ENCODE results near the gene PDE4D.

Gene PDE4D

GRCh38 chr5:59016925-59017324, 876.6 kb downstream of the PDE4D start:
- no peak overlapping the region for H3K27ac ChIP-seq (ENCODE audit: low read length)
- H3K4me3 ChIP-seq (ENCODE audit: low read length), result no peak overlapping the region
- peaks cover 7% of the 10 kb centered on the region for H3K4me1 ChIP-seq (ENCODE audit: insufficient read depth, low read length)
- H3K9ac ChIP-seq (ENCODE audit: low read depth, low read length), result no peak overlapping the region
- no peaks in the 10 kb centered on the region for H3K27me3 ChIP-seq (ENCODE audit: insufficient read depth, low read length)
- H3K9me3 ChIP-seq (ENCODE audit: insufficient read depth, low read depth, low read length), result no peaks in the 10 kb centered on the region
- H3K36me3 ChIP-seq (ENCODE audit: insufficient read depth, low read depth, low read length), result no peaks in the 10 kb centered on the region

- H3K4me3 ChIP-seq (ENCODE audit: low read length), result no peak overlapping the region
- H3K9me3 ChIP-seq (ENCODE audit: insufficient read depth, low read depth, low read length), result no peaks in the 10 kb centered on the region
- peaks cover 8% of the 10 kb centered on the region; the same call in 1 of the 2 replicates for H3K4me1 ChIP-seq (ENCODE audit: insufficient read depth, low read length)
- H3K9ac ChIP-seq (ENCODE audit: low read depth, low read length), result no peak overlapping the region
- H3K27me3 ChIP-seq (ENCODE audit: insufficient read depth, low read length), result no peaks in the 10 kb centered on the region
- no peaks in the 10 kb centered on the region for H3K36me3 ChIP-seq (ENCODE audit: insufficient read depth, low read depth, low read length)
- H3K27ac ChIP-seq (ENCODE audit: low read length), result no peak overlapping the region
Measured at GRCh38 chr5:59008816-59009473, 884.6 kb downstream of the PDE4D start.

- Histone ChIP-seq H3K9ac (ENCODE audit: low read depth, low read length) (no peak overlapping the region), H3K4me3 (ENCODE audit: low read length) (no peak overlapping the region), H3K27me3 (ENCODE audit: insufficient read depth, low read length) (no peaks in the 10 kb centered on the region), H3K4me1 (ENCODE audit: insufficient read depth, low read length) (peaks cover 18% of the 10 kb centered on the region), H3K27ac (ENCODE audit: low read length) (no peak overlapping the region), H3K9me3 (ENCODE audit: insufficient read depth, low read depth, low read length) (no peaks in the 10 kb centered on the region), H3K36me3 (ENCODE audit: insufficient read depth, low read depth, low read length) (no peaks in the 10 kb centered on the region)
Measured at GRCh38 chr5:59007460-59008063, 886.0 kb downstream of the PDE4D start.

GRCh38 chr5:59005934-59006701, 887.4 kb downstream of the PDE4D start:
- H3K4me1 ChIP-seq (ENCODE audit: insufficient read depth, low read length), result peaks cover 18% of the 10 kb centered on the region

GRCh38 chr5:59003641-59004040, 889.9 kb downstream of the PDE4D start:
- Histone ChIP-seq H3K36me3 (ENCODE audit: insufficient read depth, low read depth, low read length) (no peaks in the 10 kb centered on the region), H3K27me3 (ENCODE audit: insufficient read depth, low read length) (no peaks in the 10 kb centered on the region), H3K4me1 (ENCODE audit: insufficient read depth, low read length) (peaks cover 20% of the 10 kb centered on the region), H3K9me3 (ENCODE audit: insufficient read depth, low read depth, low read length) (no peaks in the 10 kb centered on the region), H3K27ac (ENCODE audit: low read length) (no peak overlapping the region), H3K4me3 (ENCODE audit: low read length) (no peak overlapping the region; the same call in 1 of the 2 replicates), H3K9ac (ENCODE audit: low read depth, low read length) (peak overlapping the region; percentile 48; the same call in 1 of the 2 replicates)

More at GRCh38 chr5:59005934-59006701, 887.4 kb downstream of the PDE4D start:
- Histone ChIP-seq H3K9me3 (ENCODE audit: insufficient read depth, low read depth, low read length) (no peaks in the 10 kb centered on the region), H3K9ac (ENCODE audit: low read depth, low read length) (no peak overlapping the region), H3K27ac (ENCODE audit: low read length) (no peak overlapping the region), H3K36me3 (ENCODE audit: insufficient read depth, low read depth, low read length) (no peaks in the 10 kb centered on the region), H3K4me3 (ENCODE audit: low read length) (no peak overlapping the region), H3K27me3 (ENCODE audit: insufficient read depth, low read length) (no peaks in the 10 kb centered on the region)

- no peaks in the 10 kb centered on the region for H3K27me3 ChIP-seq (ENCODE audit: insufficient read depth, low read length)
- H3K9ac ChIP-seq (ENCODE audit: low read depth, low read length), result peak overlapping the region; percentile 48; the same call in 1 of the 2 replicates
- no peaks in the 10 kb centered on the region for H3K36me3 ChIP-seq (ENCODE audit: insufficient read depth, low read depth, low read length)
- H3K9me3 ChIP-seq (ENCODE audit: insufficient read depth, low read depth, low read length), result no peaks in the 10 kb centered on the region
- H3K4me1 ChIP-seq (ENCODE audit: insufficient read depth, low read length), result peaks cover 20% of the 10 kb centered on the region
- H3K4me3 ChIP-seq (ENCODE audit: low read length), result no peak overlapping the region; the same call in 1 of the 2 replicates
- no peak overlapping the region for H3K27ac ChIP-seq (ENCODE audit: low read length)
Measured at GRCh38 chr5:59003124-59003523, 890.4 kb downstream of the PDE4D start.

GRCh38 chr5:59002162-59002825, 891.2 kb downstream of the PDE4D start:
- Histone ChIP-seq H3K4me1 (ENCODE audit: insufficient read depth, low read length) (peaks cover 20% of the 10 kb centered on the region), H3K4me3 (ENCODE audit: low read length) (no peak overlapping the region)

GRCh38 chr5:59001716-59002115, 891.8 kb downstream of the PDE4D start:
- H3K4me1 ChIP-seq (ENCODE audit: insufficient read depth, low read length), result peaks cover 20% of the 10 kb centered on the region
- no peak overlapping the region for H3K9ac ChIP-seq (ENCODE audit: low read depth, low read length)
- no peaks in the 10 kb centered on the region for H3K36me3 ChIP-seq (ENCODE audit: insufficient read depth, low read depth, low read length)
- H3K27me3 ChIP-seq (ENCODE audit: insufficient read depth, low read length), result no peaks in the 10 kb centered on the region
- no peaks in the 10 kb centered on the region for H3K9me3 ChIP-seq (ENCODE audit: insufficient read depth, low read depth, low read length)
- H3K4me3 ChIP-seq (ENCODE audit: low read length), result no peak overlapping the region
- no peak overlapping the region for H3K27ac ChIP-seq (ENCODE audit: low read length)

More at GRCh38 chr5:59002162-59002825, 891.2 kb downstream of the PDE4D start:
- Histone ChIP-seq H3K27ac (ENCODE audit: low read length) (no peak overlapping the region), H3K27me3 (ENCODE audit: insufficient read depth, low read length) (no peaks in the 10 kb centered on the region), H3K36me3 (ENCODE audit: insufficient read depth, low read depth, low read length) (no peaks in the 10 kb centered on the region), H3K9ac (ENCODE audit: low read depth, low read length) (no peak overlapping the region), H3K9me3 (ENCODE audit: insufficient read depth, low read depth, low read length) (no peaks in the 10 kb centered on the region)

- H3K36me3 ChIP-seq (ENCODE audit: insufficient read depth, low read depth, low read length), result no peaks in the 10 kb centered on the region
- H3K27me3 ChIP-seq (ENCODE audit: insufficient read depth, low read length), result no peaks in the 10 kb centered on the region
- H3K4me1 ChIP-seq (ENCODE audit: insufficient read depth, low read length), result peaks cover 20% of the 10 kb centered on the region
- no peak overlapping the region for H3K27ac ChIP-seq (ENCODE audit: low read length)
- no peak overlapping the region for H3K9ac ChIP-seq (ENCODE audit: low read depth, low read length)
- H3K4me3 ChIP-seq (ENCODE audit: low read length), result no peak overlapping the region
- H3K9me3 ChIP-seq (ENCODE audit: insufficient read depth, low read depth, low read length), result no peaks in the 10 kb centered on the region
Measured at GRCh38 chr5:59001154-59001553, 892.4 kb downstream of the PDE4D start.

GRCh38 chr5:59000211-59000610, 893.3 kb downstream of the PDE4D start:
- no peak overlapping the region for H3K27ac ChIP-seq (ENCODE audit: low read length)

GRCh38 chr5:58999804-59000203, 893.7 kb downstream of the PDE4D start:
- Histone ChIP-seq H3K36me3 (ENCODE audit: insufficient read depth, low read depth, low read length) (no peaks in the 10 kb centered on the region), H3K4me1 (ENCODE audit: insufficient read depth, low read length) (peaks cover 24% of the 10 kb centered on the region), H3K4me3 (ENCODE audit: low read length) (no peak overlapping the region), H3K9ac (ENCODE audit: low read depth, low read length) (no peak overlapping the region), H3K9me3 (ENCODE audit: insufficient read depth, low read depth, low read length) (no peaks in the 10 kb centered on the region), H3K27me3 (ENCODE audit: insufficient read depth, low read length) (no peaks in the 10 kb centered on the region), H3K27ac (ENCODE audit: low read length) (no peak overlapping the region)

More at GRCh38 chr5:59000211-59000610, 893.3 kb downstream of the PDE4D start:
- no peaks in the 10 kb centered on the region for H3K27me3 ChIP-seq (ENCODE audit: insufficient read depth, low read length)
- peaks cover 20% of the 10 kb centered on the region for H3K4me1 ChIP-seq (ENCODE audit: insufficient read depth, low read length)
- H3K9me3 ChIP-seq (ENCODE audit: insufficient read depth, low read depth, low read length), result no peaks in the 10 kb centered on the region
- H3K4me3 ChIP-seq (ENCODE audit: low read length), result no peak overlapping the region
- H3K9ac ChIP-seq (ENCODE audit: low read depth, low read length), result no peak overlapping the region
- no peaks in the 10 kb centered on the region for H3K36me3 ChIP-seq (ENCODE audit: insufficient read depth, low read depth, low read length)
